SK-N-SH treated with all-trans-retinoic acid at 6 μM for 48 hours (cell line): Measurements from ENCODE around the gene PAX1.

Source experiments
- ATAC-seq: fragments of 200-7000 bp; cut with Tn5 transposase; 3 replicates; pipeline ENCODE4 v1.9.1; 2020; ENCODE audit warnings: mild to moderate bottlenecking, moderate library complexity
- BACH2 ChIP-seq: fragments of 250-450 bp; sonication (Bioruptor Pico); IDR thresholded peaks from 2 replicates; pipeline ENCODE4 v1.9.0; 2021; ENCODE audit warnings: mild to moderate bottlenecking, borderline replicate concordance
- CREB5 ChIP-seq: fragments of 250-450 bp; sonication (Bioruptor Pico); IDR thresholded peaks from 2 replicates; pipeline ENCODE4 v1.5.1; 2020; ENCODE audit warnings: low read depth, mild to moderate bottlenecking, moderate library complexity
- CSDC2 ChIP-seq: fragments of 250-450 bp; sonication (Bioruptor Pico); IDR thresholded peaks from 2 replicates; pipeline ENCODE4 v1.5.0; 2020; ENCODE audit warnings: mild to moderate bottlenecking, moderate library complexity
- CSRNP3 ChIP-seq: fragments of 250-450 bp; sonication (Bioruptor Pico); IDR thresholded peaks from 2 replicates; pipeline ENCODE4 v1.5.1; 2021; ENCODE audit warnings: mild to moderate bottlenecking, moderate library complexity
- ISL1 ChIP-seq: fragments of 250-450 bp; sonication (Bioruptor Pico); IDR thresholded peaks from 2 replicates; pipeline ENCODE4 v2.1.2; 2022; ENCODE audit warnings: mild to moderate bottlenecking, moderate library complexity
- OSR1 ChIP-seq: fragments of 250-450 bp; sonication (Bioruptor Pico); IDR thresholded peaks from 2 replicates; pipeline ENCODE4 v1.8.0; 2022; ENCODE audit warnings: moderate library complexity, mild to moderate bottlenecking, inconsistent platforms
- POU6F1 ChIP-seq: fragments of 250-450 bp; sonication (Bioruptor Pico); IDR thresholded peaks from 2 replicates; pipeline ENCODE4 v1.8.0; 2021; ENCODE audit warnings: low read depth, mild to moderate bottlenecking, moderate library complexity, borderline replicate concordance
- SNAI2 ChIP-seq: fragments of 250-450 bp; sonication (Bioruptor Pico); IDR thresholded peaks from 2 replicates; pipeline ENCODE4 v1.5.0; 2020; ENCODE audit warnings: mild to moderate bottlenecking, moderate library complexity
- ZC3H10 ChIP-seq: fragments of 250-450 bp; sonication (Bioruptor Pico); IDR thresholded peaks from 2 replicates; pipeline ENCODE4 v1.5.1; 2021; ENCODE audit warnings: mild to moderate bottlenecking, moderate library complexity
- ZFP3 ChIP-seq: fragments of 250-450 bp; sonication (Bioruptor Pico); IDR thresholded peaks from 2 replicates; pipeline ENCODE4 v1.5.0; 2020; ENCODE audit warnings: mild to moderate bottlenecking, moderate library complexity
- ZNF565 ChIP-seq: fragments of 450-650 bp; formaldehyde crosslinking; conservative IDR thresholded peaks from 2 replicates; pipeline ENCODE4 v1.5.0; 2020; ENCODE audit warnings: low read depth, mild to moderate bottlenecking, moderate library complexity
- ZNF8 ChIP-seq: fragments of 450-650 bp; formaldehyde crosslinking; IDR thresholded peaks from 2 replicates; pipeline ENCODE4 v1.5.0; 2020; ENCODE audit warnings: mild to moderate bottlenecking, moderate library complexity
- TF ChIP-seq, protein P1 (sequence below): fragments of 250-450 bp; sonication (Bioruptor Pico); IDR thresholded peaks from 2 replicates; pipeline ENCODE4 v1.5.0; 2020; ENCODE audit warnings: mild to moderate bottlenecking, moderate library complexity
- TF ChIP-seq, protein P2 (sequence below): fragments of 250-450 bp; sonication (Bioruptor Pico); IDR thresholded peaks from 2 replicates; pipeline ENCODE4 v1.8.0; 2020; ENCODE audit warnings: mild to moderate bottlenecking, moderate library complexity, borderline replicate concordance

The PAX1 gene

GRCh38 chr20:21685981-21686380 lies 19.5 kb upstream of the PAX1 start (continued):
- TF ChIP-seq CSDC2: no peak

GRCh38 chr20:21693322-21693721 lies 12.1 kb upstream of the PAX1 start:
- TF ChIP-seq CSRNP3 (CRISPR knock-in tag) (no peak), CREB5 (CRISPR knock-in tag) (no peak), ZFP3 (CRISPR knock-in tag) (no peak)
- ATAC-seq: no peak

DNA sequence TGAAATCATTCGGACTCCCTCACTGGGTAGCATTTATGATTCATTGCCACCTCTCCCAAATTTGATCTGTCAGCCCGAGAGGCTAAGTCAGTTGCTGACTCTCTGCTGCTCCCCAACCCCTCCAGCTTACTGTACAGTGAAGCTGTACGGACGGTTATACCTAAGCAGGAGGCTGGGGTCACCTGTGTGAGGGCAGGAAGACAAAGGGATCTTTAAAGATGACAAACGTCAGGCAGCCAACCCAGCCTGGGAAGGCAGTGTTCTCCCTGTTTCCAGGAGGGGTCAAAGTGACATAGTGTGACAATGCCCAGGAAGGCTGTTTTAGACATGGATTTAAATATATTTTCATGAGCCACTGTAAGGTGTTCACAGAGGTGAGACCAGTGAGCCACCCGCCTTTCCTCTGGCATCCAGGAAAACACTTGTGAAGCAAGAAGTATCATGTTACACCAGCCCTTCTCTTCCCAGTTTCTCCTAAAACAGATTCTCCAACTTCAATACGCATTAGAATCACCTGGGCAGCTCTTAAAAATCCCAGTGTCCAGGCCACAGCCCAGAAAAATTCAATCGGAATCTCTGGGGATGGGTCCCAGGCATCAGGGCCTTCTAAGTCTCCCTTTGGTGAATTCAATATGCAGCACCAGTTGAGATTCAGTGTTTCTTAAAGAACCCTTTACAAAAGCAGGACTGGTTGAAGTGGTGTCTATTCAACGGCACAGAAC lies 6.8 kb upstream of the PAX1 start:
- no peak for ATAC-seq
- TF ChIP-seq BACH2 (CRISPR knock-in tag): no peak
- TF ChIP-seq, protein P1, sequence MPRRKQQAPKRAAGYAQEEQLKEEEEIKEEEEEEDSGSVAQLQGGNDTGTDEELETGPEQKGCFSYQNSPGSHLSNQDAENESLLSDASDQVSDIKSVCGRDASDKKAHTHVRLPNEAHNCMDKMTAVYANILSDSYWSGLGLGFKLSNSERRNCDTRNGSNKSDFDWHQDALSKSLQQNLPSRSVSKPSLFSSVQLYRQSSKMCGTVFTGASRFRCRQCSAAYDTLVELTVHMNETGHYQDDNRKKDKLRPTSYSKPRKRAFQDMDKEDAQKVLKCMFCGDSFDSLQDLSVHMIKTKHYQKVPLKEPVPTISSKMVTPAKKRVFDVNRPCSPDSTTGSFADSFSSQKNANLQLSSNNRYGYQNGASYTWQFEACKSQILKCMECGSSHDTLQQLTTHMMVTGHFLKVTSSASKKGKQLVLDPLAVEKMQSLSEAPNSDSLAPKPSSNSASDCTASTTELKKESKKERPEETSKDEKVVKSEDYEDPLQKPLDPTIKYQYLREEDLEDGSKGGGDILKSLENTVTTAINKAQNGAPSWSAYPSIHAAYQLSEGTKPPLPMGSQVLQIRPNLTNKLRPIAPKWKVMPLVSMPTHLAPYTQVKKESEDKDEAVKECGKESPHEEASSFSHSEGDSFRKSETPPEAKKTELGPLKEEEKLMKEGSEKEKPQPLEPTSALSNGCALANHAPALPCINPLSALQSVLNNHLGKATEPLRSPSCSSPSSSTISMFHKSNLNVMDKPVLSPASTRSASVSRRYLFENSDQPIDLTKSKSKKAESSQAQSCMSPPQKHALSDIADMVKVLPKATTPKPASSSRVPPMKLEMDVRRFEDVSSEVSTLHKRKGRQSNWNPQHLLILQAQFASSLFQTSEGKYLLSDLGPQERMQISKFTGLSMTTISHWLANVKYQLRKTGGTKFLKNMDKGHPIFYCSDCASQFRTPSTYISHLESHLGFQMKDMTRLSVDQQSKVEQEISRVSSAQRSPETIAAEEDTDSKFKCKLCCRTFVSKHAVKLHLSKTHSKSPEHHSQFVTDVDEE (CRISPR knock-in tag): no peak
- TF ChIP-seq ZC3H10 (CRISPR knock-in tag): no peak
- no peak for TF ChIP-seq ZNF8 (CRISPR knock-in tag)
- TF ChIP-seq CREB5 (CRISPR knock-in tag): no peak
- TF ChIP-seq, protein P2, sequence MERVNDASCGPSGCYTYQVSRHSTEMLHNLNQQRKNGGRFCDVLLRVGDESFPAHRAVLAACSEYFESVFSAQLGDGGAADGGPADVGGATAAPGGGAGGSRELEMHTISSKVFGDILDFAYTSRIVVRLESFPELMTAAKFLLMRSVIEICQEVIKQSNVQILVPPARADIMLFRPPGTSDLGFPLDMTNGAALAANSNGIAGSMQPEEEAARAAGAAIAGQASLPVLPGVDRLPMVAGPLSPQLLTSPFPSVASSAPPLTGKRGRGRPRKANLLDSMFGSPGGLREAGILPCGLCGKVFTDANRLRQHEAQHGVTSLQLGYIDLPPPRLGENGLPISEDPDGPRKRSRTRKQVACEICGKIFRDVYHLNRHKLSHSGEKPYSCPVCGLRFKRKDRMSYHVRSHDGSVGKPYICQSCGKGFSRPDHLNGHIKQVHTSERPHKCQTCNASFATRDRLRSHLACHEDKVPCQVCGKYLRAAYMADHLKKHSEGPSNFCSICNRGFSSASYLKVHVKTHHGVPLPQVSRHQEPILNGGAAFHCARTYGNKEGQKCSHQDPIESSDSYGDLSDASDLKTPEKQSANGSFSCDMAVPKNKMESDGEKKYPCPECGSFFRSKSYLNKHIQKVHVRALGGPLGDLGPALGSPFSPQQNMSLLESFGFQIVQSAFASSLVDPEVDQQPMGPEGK: no peak
- TF ChIP-seq SNAI2 (CRISPR knock-in tag): no peak
- TF ChIP-seq ISL1 (CRISPR knock-in tag): no peak
- no peak for TF ChIP-seq ZNF565 (CRISPR knock-in tag)
- no peak for TF ChIP-seq CSDC2
- no peak for TF ChIP-seq POU6F1 (CRISPR knock-in tag)
- no peak for TF ChIP-seq CSRNP3 (CRISPR knock-in tag)

GRCh38 chr20:21699216-21699508 lies 6.3 kb upstream of the PAX1 start:
- TF ChIP-seq CREB5 (CRISPR knock-in tag): no peak
- TF ChIP-seq OSR1 (CRISPR knock-in tag): no peak
- no peak for TF ChIP-seq ISL1 (CRISPR knock-in tag)
- no peak for TF ChIP-seq ZC3H10 (CRISPR knock-in tag)
- no peak for TF ChIP-seq ZNF565 (CRISPR knock-in tag)
- TF ChIP-seq POU6F1 (CRISPR knock-in tag): no peak
- TF ChIP-seq, all 23 proteins: peak for 0
- no peak for ATAC-seq
